Fibroblast of skin of left quadriceps (primary cell): ENCODE results near the gene TMC7.

Experiments used
- DNase-seq, 2 experiments: peaks; one replicate each; pipeline ENCODE4 v3.0.0-alpha.2; 2013; ENCODE audit warnings: low read depth in 2 of 2

Gene TMC7

GRCh38 chr16:19089410-19089955 is 105.7 kb downstream of the TMC7 start:
- no peak for DNase-seq

- no peak for DNase-seq
These were observed 107.2 kb downstream of the TMC7 start for GRCh38 chr16:19090916-19091315.

GRCh38 chr16:19092653-19093410 is 109.1 kb downstream of the TMC7 start:
- no peak for DNase-seq

GRCh38 chr16:19093631-19094541 is 110.2 kb downstream of the TMC7 start:
- no peak for DNase-seq

- DNase-seq = no peak
These were observed 111.0 kb downstream of the TMC7 start for GRCh38 chr16:19094542-19095365.

- DNase-seq = no peak
These were observed 111.9 kb downstream of the TMC7 start for GRCh38 chr16:19095654-19096053.

- no peak for DNase-seq
These were observed 114.4 kb downstream of the TMC7 start for GRCh38 chr16:19098173-19098572.

- DNase-seq = no peak
These were observed 118.6 kb downstream of the TMC7 start for GRCh38 chr16:19102187-19102872.

- DNase-seq = no peak
These were observed 120.9 kb downstream of the TMC7 start for GRCh38 chr16:19104607-19105006.

- DNase-seq = no peak
These were observed 121.4 kb downstream of the TMC7 start for GRCh38 chr16:19105131-19105530.

- DNase-seq = no peak
These were observed 122.3 kb downstream of the TMC7 start for GRCh38 chr16:19105891-19106624.

GRCh38 chr16:19106625-19107020 is 122.9 kb downstream of the TMC7 start:
- DNase-seq = no peak

- no peak for DNase-seq
These were observed 124.9 kb downstream of the TMC7 start for GRCh38 chr16:19108409-19109287.

- DNase-seq = no peak
These were observed 125.5 kb downstream of the TMC7 start for GRCh38 chr16:19109288-19109664.

GRCh38 chr16:19110537-19111360 is 127.0 kb downstream of the TMC7 start:
- DNase-seq = no peak

GRCh38 chr16:19112099-19112407 is 128.3 kb downstream of the TMC7 start:
- DNase-seq = no peak
